ENCODE results near the gene ING5. TPM values are rescaled to one million over a fixed set of nuclear protein-coding genes. Genes with fewer than 3 reads are reported as not detected.

ING5 gene
- total and polyA plus RNA-seq, 9 donors, result 24.9 to 57.1 (median 39.6) TPM

DNA sequence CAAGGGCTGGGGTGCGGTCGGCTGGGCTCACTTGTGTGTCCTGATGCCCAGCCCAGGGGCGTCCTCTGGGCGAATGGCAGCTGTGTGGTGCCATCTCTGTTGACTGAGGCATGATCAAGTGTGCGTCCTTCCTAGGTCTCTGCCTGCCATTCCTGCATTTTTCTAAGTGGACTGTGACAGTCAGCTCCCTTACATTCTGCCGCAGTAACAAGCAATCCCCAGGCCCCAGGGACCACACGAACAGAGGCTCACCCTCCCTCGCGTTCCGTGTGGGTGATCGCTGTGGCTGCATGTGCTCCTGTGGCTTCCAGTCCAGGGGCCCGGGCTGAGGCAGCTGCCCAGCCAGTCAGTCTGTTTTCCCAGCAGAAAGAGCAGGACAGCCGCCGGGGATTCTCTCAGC is 50.4 kb downstream of the ING5 start:
- TF ChIP-seq, protein P1, sequence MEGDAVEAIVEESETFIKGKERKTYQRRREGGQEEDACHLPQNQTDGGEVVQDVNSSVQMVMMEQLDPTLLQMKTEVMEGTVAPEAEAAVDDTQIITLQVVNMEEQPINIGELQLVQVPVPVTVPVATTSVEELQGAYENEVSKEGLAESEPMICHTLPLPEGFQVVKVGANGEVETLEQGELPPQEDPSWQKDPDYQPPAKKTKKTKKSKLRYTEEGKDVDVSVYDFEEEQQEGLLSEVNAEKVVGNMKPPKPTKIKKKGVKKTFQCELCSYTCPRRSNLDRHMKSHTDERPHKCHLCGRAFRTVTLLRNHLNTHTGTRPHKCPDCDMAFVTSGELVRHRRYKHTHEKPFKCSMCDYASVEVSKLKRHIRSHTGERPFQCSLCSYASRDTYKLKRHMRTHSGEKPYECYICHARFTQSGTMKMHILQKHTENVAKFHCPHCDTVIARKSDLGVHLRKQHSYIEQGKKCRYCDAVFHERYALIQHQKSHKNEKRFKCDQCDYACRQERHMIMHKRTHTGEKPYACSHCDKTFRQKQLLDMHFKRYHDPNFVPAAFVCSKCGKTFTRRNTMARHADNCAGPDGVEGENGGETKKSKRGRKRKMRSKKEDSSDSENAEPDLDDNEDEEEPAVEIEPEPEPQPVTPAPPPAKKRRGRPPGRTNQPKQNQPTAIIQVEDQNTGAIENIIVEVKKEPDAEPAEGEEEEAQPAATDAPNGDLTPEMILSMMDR (IDR thresholded peaks at IDR 0.05), result no peak
- TF ChIP-seq POLR2A (IDR thresholded peaks at IDR 0.05), result no peak
- no peak for TF ChIP-seq EP300 (IDR thresholded peaks at IDR 0.05)
- no peaks in the 10 kb centered on the region for H3K27me3 ChIP-seq
- H3K4me1 ChIP-seq (ENCODE audit: insufficient read depth), result peaks cover 2% of the 10 kb centered on the region
- no peak for DNase-seq
- H3K27ac ChIP-seq, result no peak overlapping the region
- 93 to 95% (median 95%) methylated on average over 13 to 14 of the region's 14 CpGs for WGBS, 3 donors
- no peaks in the 10 kb centered on the region for H3K36me3 ChIP-seq
- intact Hi-C loops (cut with DNase I), result loop anchor here in 1 of 4 donors (10.0 kb wide), 1 partner anchor 123 kb away; no protein-coding TSS in a partner anchor
- H3K9me3 ChIP-seq, result no peaks in the 10 kb centered on the region
- H3K4me3 ChIP-seq, result no peak overlapping the region

DNA sequence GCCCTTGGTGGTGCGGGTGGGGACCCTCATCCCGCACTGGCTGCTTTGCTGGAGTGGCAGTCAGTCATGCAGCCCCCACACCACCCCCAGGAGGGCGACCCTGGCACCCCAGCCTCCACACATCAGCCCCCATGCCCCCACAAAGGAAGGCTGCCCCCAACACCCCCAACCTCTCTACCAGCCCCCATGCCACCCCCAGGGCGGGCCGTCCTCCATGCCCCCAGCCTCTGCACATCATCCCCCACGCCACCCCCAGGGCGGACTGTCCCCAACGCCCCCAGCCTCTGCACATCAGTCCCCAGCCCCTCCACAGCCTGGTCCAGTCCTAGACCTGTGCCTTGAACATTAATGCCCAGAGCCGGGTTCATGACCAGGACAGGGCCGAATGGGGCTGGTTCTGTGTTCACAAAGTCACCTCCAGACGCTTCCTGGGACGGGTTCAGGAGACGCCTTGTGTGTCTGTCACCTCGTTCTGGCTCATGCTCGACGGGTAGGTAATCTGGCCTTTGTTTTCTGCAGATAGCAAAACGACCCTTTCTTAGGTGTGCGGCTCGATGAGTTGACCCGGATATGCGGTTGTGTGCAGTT is 50.9 kb downstream of the ING5 start:
- H3K9me3 ChIP-seq, result no peaks in the 10 kb centered on the region
- no peak overlapping the region for H3K27ac ChIP-seq
- TF ChIP-seq EP300 (IDR thresholded peaks at IDR 0.05) (no peak), POLR2A (IDR thresholded peaks at IDR 0.05) (no peak)
- TF ChIP-seq, protein P1 (IDR thresholded peaks at IDR 0.05), result no peak
- H3K4me1 ChIP-seq (ENCODE audit: insufficient read depth), result peaks cover 2% of the 10 kb centered on the region
- H3K36me3 ChIP-seq, result no peaks in the 10 kb centered on the region
- no peak overlapping the region for H3K4me3 ChIP-seq
- intact Hi-C loops (cut with DNase I), result loop anchor here in 1 of 4 donors (10.0 kb wide), 1 partner anchor 122 kb away; no protein-coding TSS in a partner anchor
- no peak for DNase-seq
- no peaks in the 10 kb centered on the region for H3K27me3 ChIP-seq
- 91 to 95% (median 91%) methylated on average over 18 to 21 of the region's 21 CpGs for WGBS, 3 donors

DNA sequence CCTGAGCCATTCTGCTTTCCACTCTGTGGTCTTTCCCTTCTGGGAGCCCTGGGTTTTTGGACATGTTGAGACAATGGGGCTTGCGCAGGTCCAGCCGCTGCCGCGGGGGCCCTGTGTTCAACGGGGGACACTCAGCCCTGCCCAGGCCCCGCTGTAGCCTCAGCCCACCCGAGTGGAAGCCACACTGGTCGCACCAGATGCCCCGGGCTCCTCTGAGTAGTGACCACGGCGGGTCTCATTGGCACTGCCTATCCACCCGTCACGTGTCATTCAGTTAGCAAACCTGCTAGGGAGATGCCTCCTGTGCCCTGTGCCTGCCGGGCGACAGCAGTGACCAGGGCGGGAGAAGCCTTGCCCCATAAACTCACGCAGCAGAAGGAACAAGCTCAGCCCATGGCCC is 51.7 kb downstream of the ING5 start:
- H3K4me3 ChIP-seq, result no peak overlapping the region
- no peaks in the 10 kb centered on the region for H3K27me3 ChIP-seq
- no peaks in the 10 kb centered on the region for H3K9me3 ChIP-seq
- peaks cover 2% of the 10 kb centered on the region for H3K4me1 ChIP-seq (ENCODE audit: insufficient read depth)
- H3K27ac ChIP-seq, result no peak overlapping the region
- whole genome bisulfite sequencing, 3 donors, result 92 to 94% (median 94%) methylated on average over 17 of the region's 17 CpGs
- TF ChIP-seq, protein P1 (IDR thresholded peaks at IDR 0.05), result no peak
- TF ChIP-seq POLR2A (IDR thresholded peaks at IDR 0.05) (no peak), EP300 (IDR thresholded peaks at IDR 0.05) (no peak)
- intact Hi-C loops (cut with DNase I), result loop anchor here in 1 of 4 donors (10.0 kb wide), 1 partner anchor 121 kb away; no protein-coding TSS in a partner anchor
- no peaks in the 10 kb centered on the region for H3K36me3 ChIP-seq
- no peak for DNase-seq

DNA sequence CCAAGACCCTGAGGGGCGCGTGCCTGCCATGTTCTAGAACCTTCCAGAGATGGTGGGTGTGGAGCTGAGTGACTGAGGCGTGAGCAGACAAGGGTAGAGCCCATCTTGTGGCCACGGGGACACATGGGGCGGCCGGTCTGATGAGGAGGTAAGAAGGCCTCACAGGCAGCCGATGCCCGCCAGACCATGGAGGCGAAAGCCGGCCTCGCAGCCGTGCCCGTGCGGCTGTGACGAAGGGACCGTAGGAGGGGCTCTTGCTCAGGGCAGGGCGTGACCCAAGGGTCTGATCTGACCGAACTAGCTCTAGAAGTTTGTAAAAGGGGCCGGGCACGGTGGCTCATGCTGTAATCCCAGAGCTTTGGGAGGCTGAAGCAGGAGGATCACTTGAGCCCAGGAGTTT is 52.2 kb downstream of the ING5 start:
- TF ChIP-seq POLR2A (IDR thresholded peaks at IDR 0.05), result no peak
- TF ChIP-seq, protein P1 (IDR thresholded peaks at IDR 0.05), result no peak
- no peak for TF ChIP-seq EP300 (IDR thresholded peaks at IDR 0.05)
- 95 to 96% (median 95%) methylated on average over 20 of the region's 20 CpGs for WGBS, 3 donors
- intact Hi-C loops (cut with DNase I), result loop anchor here in 1 of 4 donors (10.0 kb wide), 1 partner anchor 121 kb away; no protein-coding TSS in a partner anchor

More for the DNA sequence above, 52.2 kb downstream of the ING5 start:
- no peaks in the 10 kb centered on the region for H3K36me3 ChIP-seq
- no peaks in the 10 kb centered on the region for H3K27me3 ChIP-seq
- peaks cover 2% of the 10 kb centered on the region for H3K4me1 ChIP-seq (ENCODE audit: insufficient read depth)
- no peak for DNase-seq
- no peak overlapping the region for H3K4me3 ChIP-seq
- H3K27ac ChIP-seq, result no peak overlapping the region
- H3K9me3 ChIP-seq, result no peaks in the 10 kb centered on the region
